Liver (tissue), 9 donors: Measurements from ENCODE around the gene HSP90AA1. TPM values are rescaled to one million over a fixed set of nuclear protein-coding genes. Genes with fewer than 3 reads are reported as not detected.

ENCODE experiments used
- DNase-seq: peaks from one replicate; pipeline ENCODE4 v3.0.0-alpha.2; 2017; ENCODE audit warnings: low spot score
- H3K27ac ChIP-seq, 2 donors: one replicate each; pipeline ENCODE4 v1.7.0; 2013; ENCODE audit warnings: inconsistent platforms in 2 of 2, low read length in 2 of 2, control low read depth in 1 of 2, low read depth in 1 of 2, mild to moderate bottlenecking in 1 of 2
- H3K27me3 ChIP-seq, 4 donors: one replicate each; pipeline versions ENCODE4 v1.6.1 to v1.7.0; 2013; ENCODE audit warnings: low read length in 3 of 4, inconsistent platforms in 1 of 4, mild to moderate bottlenecking in 1 of 4, moderate library complexity in 1 of 4; ENCODE audit not compliant: control insufficient read depth in 4 of 4, insufficient read depth in 4 of 4
- H3K36me3 ChIP-seq, 4 donors: one replicate each; pipeline versions ENCODE4 v1.6.1 to v1.7.0; 2013; ENCODE audit warnings: low read length in 3 of 4, mild to moderate bottlenecking in 3 of 4, low read depth in 1 of 4, moderate library complexity in 1 of 4; ENCODE audit not compliant: control insufficient read depth in 4 of 4, insufficient read depth in 3 of 4
- H3K4me1 ChIP-seq, 4 donors: one replicate each; pipeline versions ENCODE4 v1.6.1 to v1.7.0; 2013; ENCODE audit warnings: low read length in 3 of 4, mild to moderate bottlenecking in 3 of 4, moderate library complexity in 1 of 4; ENCODE audit not compliant: control insufficient read depth in 4 of 4, insufficient read depth in 4 of 4
- H3K4me3 ChIP-seq, 3 donors: one replicate each; pipeline versions ENCODE4 v1.6.1 to v1.7.0; 2013; ENCODE audit warnings: low read length in 3 of 3, control low read depth in 1 of 3, low read depth in 1 of 3, mild to moderate bottlenecking in 1 of 3
- H3K9ac ChIP-seq, 2 donors: one replicate each; pipeline ENCODE4 v1.7.0; 2013; ENCODE audit warnings: low read length in 2 of 2, mild to moderate bottlenecking in 2 of 2, moderate library complexity in 2 of 2, control low read depth in 1 of 2, low read depth in 1 of 2
- H3K9me3 ChIP-seq, 4 donors: one replicate each; pipeline versions ENCODE4 v1.6.1 to v1.7.0; 2013; ENCODE audit warnings: low read length in 3 of 4; ENCODE audit not compliant: control insufficient read depth in 4 of 4
- ATF3 ChIP-seq: IDR thresholded peaks from 2 replicates; pipeline ENCODE4 v1.6.1; 2016; ENCODE audit warnings: antibody characterized with exemption
- CTCF ChIP-seq: fragments of 150-350 bp; IDR thresholded peaks from 2 replicates; pipeline ENCODE4 v1.5.1; 2017; ENCODE audit warnings: improper control_type of control experiment, low read depth, low read length; ENCODE audit not compliant: missing input control
- GABPA ChIP-seq, 2 donors: IDR thresholded peaks in 1 of 2; conservative IDR thresholded peaks in 1 of 2; 2 replicates each; pipeline ENCODE4 v1.6.1; 2016; ENCODE audit warnings: antibody characterized with exemption in 2 of 2, mild to moderate bottlenecking in 1 of 2, moderate library complexity in 1 of 2
- HNF4A ChIP-seq, 2 donors: conservative IDR thresholded peaks; 2 replicates each; pipeline ENCODE4 v1.6.1; 2016; ENCODE audit warnings: antibody characterized with exemption in 2 of 2, mild to moderate bottlenecking in 2 of 2
- HNF4G ChIP-seq: IDR thresholded peaks from 2 replicates; pipeline ENCODE4 v1.6.1; 2016; ENCODE audit warnings: antibody characterized with exemption
- JUND ChIP-seq, 2 donors: IDR thresholded peaks; 2 replicates each; pipeline ENCODE4 v1.6.1; 2016; ENCODE audit warnings: antibody characterized with exemption in 2 of 2
- MAX ChIP-seq: IDR thresholded peaks from 2 replicates; pipeline ENCODE4 v1.6.1; 2016; ENCODE audit warnings: antibody characterized with exemption
- NR2F2 ChIP-seq: IDR thresholded peaks from 2 replicates; pipeline ENCODE4 v1.6.1; 2016; ENCODE audit warnings: antibody characterized with exemption
- RXRA ChIP-seq, 2 donors: IDR thresholded peaks; 2 replicates each; pipeline ENCODE4 v1.6.1; 2017 to 2018; ENCODE audit warnings: antibody characterized with exemption in 2 of 2, mild to moderate bottlenecking in 1 of 2
- SP1 ChIP-seq: IDR thresholded peaks from 2 replicates; pipeline ENCODE4 v1.6.1; 2018; ENCODE audit warnings: antibody characterized with exemption, mild to moderate bottlenecking
- TAF1 ChIP-seq: conservative IDR thresholded peaks from 2 replicates; pipeline ENCODE4 v1.6.1; 2016; ENCODE audit warnings: antibody characterized with exemption, mild to moderate bottlenecking
- WGBS: extraction: QIAGEN DNeasy Blood & Tissue Kit; methylation state at CpG from one replicate; pipeline ENCODE4 v1.1.7; 2013; 5-methylcytosine and 5-hydroxymethylcytosine counted together
- polyA plus RNA-seq, 2 donors: library from polyadenylated mRNA; stranded (reverse) in 1 of 2; unstranded in 1 of 2; fragments of 200-250 nt in 1 of 2; fragments of >200 nt in 1 of 2; fragmentation: Nextera tagmentation in 1 of 2; extraction: Ambion mirVana in 1 of 2; gene quantifications; one replicate each; pipeline versions ENCODE4 v1.2.1 to v1.2.3, GENCODE V29; 2013 to 2015
- total RNA-seq, 2 donors: library from RNA; depleted of rRNA; stranded (reverse); fragments of >200 nt; gene quantifications; one replicate each; pipeline ENCODE4 v1.2.3, GENCODE V29; 2014
- TF ChIP-seq, protein P1 (sequence below): IDR thresholded peaks from 2 replicates; pipeline ENCODE4 v1.6.1; 2016; ENCODE audit warnings: antibody characterized with exemption
- donor health status: healthy.
- donor health status: healthy.
- donor health status: healthy.
- donor health status: healthy.
- donor health status: healthy.

HSP90AA1 gene
- total and polyA plus RNA-seq, 4 donors: 174 to 386 (median 287) TPM

DNA sequence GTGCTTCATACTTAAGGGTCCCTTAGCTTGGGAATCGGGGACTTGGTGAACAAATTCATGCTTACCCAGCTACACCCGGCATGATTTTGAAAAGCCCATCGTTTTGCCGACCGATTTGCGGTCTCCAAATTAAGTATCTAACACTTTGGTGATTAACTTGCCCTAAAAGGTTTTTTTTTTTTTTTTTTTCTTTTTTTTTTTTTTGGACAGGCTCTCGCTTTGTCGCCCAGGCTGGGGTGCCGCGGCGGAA, 843 bp upstream of the HSP90AA1 start:
- no peak for DNase-seq
- no peak for TF ChIP-seq HNF4G
- TF ChIP-seq, protein P1, sequence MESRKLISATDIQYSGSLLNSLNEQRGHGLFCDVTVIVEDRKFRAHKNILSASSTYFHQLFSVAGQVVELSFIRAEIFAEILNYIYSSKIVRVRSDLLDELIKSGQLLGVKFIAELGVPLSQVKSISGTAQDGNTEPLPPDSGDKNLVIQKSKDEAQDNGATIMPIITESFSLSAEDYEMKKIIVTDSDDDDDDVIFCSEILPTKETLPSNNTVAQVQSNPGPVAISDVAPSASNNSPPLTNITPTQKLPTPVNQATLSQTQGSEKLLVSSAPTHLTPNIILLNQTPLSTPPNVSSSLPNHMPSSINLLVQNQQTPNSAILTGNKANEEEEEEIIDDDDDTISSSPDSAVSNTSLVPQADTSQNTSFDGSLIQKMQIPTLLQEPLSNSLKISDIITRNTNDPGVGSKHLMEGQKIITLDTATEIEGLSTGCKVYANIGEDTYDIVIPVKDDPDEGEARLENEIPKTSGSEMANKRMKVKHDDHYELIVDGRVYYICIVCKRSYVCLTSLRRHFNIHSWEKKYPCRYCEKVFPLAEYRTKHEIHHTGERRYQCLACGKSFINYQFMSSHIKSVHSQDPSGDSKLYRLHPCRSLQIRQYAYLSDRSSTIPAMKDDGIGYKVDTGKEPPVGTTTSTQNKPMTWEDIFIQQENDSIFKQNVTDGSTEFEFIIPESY: no peak
- no peak for TF ChIP-seq ATF3
- Histone ChIP-seq H3K4me3 (peak overlapping the region; percentile 62 to 75 (median 75)), H3K36me3 (peaks cover 11 to 28% (median 22%) of the 10 kb centered on the region in 4 donors), H3K9me3 (no peaks in the 10 kb centered on the region), H3K27me3 (no peaks in the 10 kb centered on the region), H3K27ac (peak overlapping the region; percentile 99 to 100), H3K9ac (peak overlapping the region; percentile 94 to 96), H3K4me1 (peaks cover 3 to 27% (median 18%) of the 10 kb centered on the region in 4 donors)
- 13% methylated on average over 11 of the region's 11 CpGs for WGBS

DNA sequence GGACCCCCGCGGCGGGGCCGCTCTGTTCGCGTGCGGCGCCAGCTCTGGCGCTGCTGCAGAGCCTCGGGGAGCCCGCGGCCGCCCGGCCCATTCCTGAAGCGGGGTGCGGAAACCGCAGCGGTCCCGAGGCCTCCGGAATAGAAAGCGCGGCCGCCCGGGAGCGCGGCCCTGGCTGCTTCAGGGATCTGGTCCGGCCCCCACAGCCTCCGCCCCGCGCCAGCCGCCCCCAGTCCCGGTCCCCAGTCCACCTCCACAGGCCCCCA, 204 bp downstream of the HSP90AA1 start:
- Histone ChIP-seq H3K4me1 (peaks cover 3 to 27% (median 18%) of the 10 kb centered on the region in 4 donors), H3K27me3 (no peaks in the 10 kb centered on the region), H3K9ac (peak overlapping the region; percentile 74 to 94), H3K36me3 (peaks cover 16 to 39% (median 31%) of the 10 kb centered on the region in 4 donors), H3K27ac (peak overlapping the region; percentile 94 to 99), H3K4me3 (peak overlapping the region; percentile 67 to 96 (median 73)), H3K9me3 (no peaks in the 10 kb centered on the region)
- TF ChIP-seq CTCF (no peak), JUND (IDR thresholded peaks at IDR 0.05) (no peak), ATF3 (no peak)
- WGBS: 1% methylated on average over 32 of the region's 32 CpGs
- DNase-seq: no peak

GRCh38 chr14:102085948-102086708, 716 bp downstream of the HSP90AA1 start:
- Histone ChIP-seq H3K9me3 (no peaks in the 10 kb centered on the region), H3K36me3 (peaks cover 18 to 44% (median 36%) of the 10 kb centered on the region in 4 donors), H3K4me3 (peak overlapping the region; percentile 67 to 96 (median 73)), H3K27me3 (no peaks in the 10 kb centered on the region), H3K9ac (peak overlapping the region; percentile 92 to 94), H3K4me1 (peaks cover 3 to 27% (median 18%) of the 10 kb centered on the region in 4 donors), H3K27ac (peak overlapping the region; percentile 94 to 99)
- no peak for DNase-seq
- TF ChIP-seq HNF4G: no peak
- peak in 1 of 2 donors; percentile 50 for TF ChIP-seq JUND (IDR thresholded peaks at IDR 0.05)
- WGBS: 1% methylated on average over 49 of the region's 49 CpGs

DNA sequence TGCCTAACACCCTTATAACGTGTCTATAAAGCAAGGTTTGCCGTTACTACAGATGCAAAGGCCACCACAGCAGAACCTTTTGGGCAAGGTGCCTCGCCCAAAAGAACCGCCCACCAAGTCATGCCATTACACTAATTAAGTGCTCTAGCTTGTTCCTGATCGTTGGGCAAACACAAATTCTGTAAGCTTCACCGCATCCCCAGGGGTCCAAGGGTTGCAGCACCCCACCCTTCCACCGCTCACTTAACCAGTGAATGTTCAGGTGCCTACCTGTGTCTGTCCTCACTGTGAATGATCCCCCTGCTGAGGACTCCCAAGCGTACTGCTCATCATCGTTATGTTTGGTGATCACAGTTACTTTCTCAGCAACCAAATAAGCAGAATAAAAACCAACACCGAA, 1.4 kb downstream of the HSP90AA1 start:
- Histone ChIP-seq H3K4me3 (peak overlapping the region; percentile 67 to 96 (median 73)), H3K27ac (peak overlapping the region; percentile 40 to 94), H3K9me3 (no peaks in the 10 kb centered on the region), H3K9ac (peak overlapping the region; percentile 32 to 94), H3K27me3 (no peaks in the 10 kb centered on the region), H3K4me1 (peaks cover 3 to 27% (median 18%) of the 10 kb centered on the region in 4 donors), H3K36me3 (peaks cover 21 to 48% (median 43%) of the 10 kb centered on the region in 4 donors)
- WGBS: 36% methylated on average over 10 of the region's 10 CpGs
- no peak for DNase-seq
- TF ChIP-seq HNF4G (no peak), TAF1 (no peak), SP1 (no peak), MAX (no peak), HNF4A (conservative IDR thresholded peaks at IDR 0.05) (no peak), GABPA (IDR thresholded peaks at IDR 0.05 in 1 of 2, conservative IDR thresholded peaks at IDR 0.05 in 1 of 2) (no peak), NR2F2 (no peak), ATF3 (no peak), RXRA (IDR thresholded peaks at IDR 0.05) (no peak)
- TF ChIP-seq, protein P1: no peak
